ENCODE measurements around the gene ITGA11.

ITGA11 gene

GRCh38 chr15:68469162-68470048 lies 37.4 kb upstream of the ITGA11 start:
- Histone ChIP-seq H3K27me3 (ENCODE audit: insufficient read depth, poor library complexity, severe bottlenecking) (peaks cover 2% of the 10 kb centered on the region), H3K4me3 (replicated peaks; ENCODE audit: insufficient read depth, low read length) (no peak overlapping the region), H3K27ac (replicated peaks) (no peak overlapping the region)
- TF ChIP-seq CTCF (IDR thresholded peaks at IDR 0.05; ENCODE audit: insufficient read depth, low read length) (no peak), POLR2AphosphoS5 (IDR thresholded peaks at IDR 0.05; ENCODE audit: low read depth) (no peak), GABPA (IDR thresholded peaks at IDR 0.05; ENCODE audit: low read depth) (no peak), SPI1 (IDR thresholded peaks at IDR 0.05; ENCODE audit: borderline replicate concordance, low read depth) (no peak), REST (IDR thresholded peaks at IDR 0.05; ENCODE audit: insufficient replicate concordance, low read depth) (no peak)
- no peak for DNase-seq (ENCODE audit: low read depth in 1 of 2, low spot score in 1 of 2)

- Histone ChIP-seq H3K27ac (replicated peaks) (no peak overlapping the region), H3K27me3 (ENCODE audit: insufficient read depth, poor library complexity, severe bottlenecking) (peaks cover 2% of the 10 kb centered on the region), H3K4me3 (replicated peaks; ENCODE audit: insufficient read depth, low read length) (no peak overlapping the region)
- DNase-seq (ENCODE audit: low read depth in 1 of 2, low spot score in 1 of 2): no peak
- TF ChIP-seq GABPA (IDR thresholded peaks at IDR 0.05; ENCODE audit: low read depth): no peak
- no peak for TF ChIP-seq REST (IDR thresholded peaks at IDR 0.05; ENCODE audit: insufficient replicate concordance, low read depth)
- TF ChIP-seq POLR2AphosphoS5 (IDR thresholded peaks at IDR 0.05; ENCODE audit: low read depth): no peak
- no peak for TF ChIP-seq CTCF (IDR thresholded peaks at IDR 0.05; ENCODE audit: insufficient read depth, low read length)
- no peak for TF ChIP-seq SPI1 (IDR thresholded peaks at IDR 0.05; ENCODE audit: borderline replicate concordance, low read depth)
Observed at GRCh38 chr15:68466876-68467275, 34.9 kb upstream of the ITGA11 start.

- Histone ChIP-seq H3K27ac (replicated peaks) (no peak overlapping the region), H3K27me3 (ENCODE audit: insufficient read depth, poor library complexity, severe bottlenecking) (peaks cover 2% of the 10 kb centered on the region), H3K4me3 (replicated peaks; ENCODE audit: insufficient read depth, low read length) (no peak overlapping the region)
- TF ChIP-seq GABPA (IDR thresholded peaks at IDR 0.05; ENCODE audit: low read depth): no peak
- TF ChIP-seq SPI1 (IDR thresholded peaks at IDR 0.05; ENCODE audit: borderline replicate concordance, low read depth): no peak
- DNase-seq (ENCODE audit: low read depth in 1 of 2, low spot score in 1 of 2): no peak
Observed at GRCh38 chr15:68465861-68466560, 34.0 kb upstream of the ITGA11 start.

GRCh38 chr15:68464448-68465090 lies 32.6 kb upstream of the ITGA11 start:
- Histone ChIP-seq H3K27ac (replicated peaks) (no peak overlapping the region), H3K27me3 (ENCODE audit: insufficient read depth, poor library complexity, severe bottlenecking) (peaks cover 2% of the 10 kb centered on the region), H3K4me3 (replicated peaks; ENCODE audit: insufficient read depth, low read length) (no peak overlapping the region)
- no peak for DNase-seq (ENCODE audit: low read depth in 1 of 2, low spot score in 1 of 2)
- TF ChIP-seq CTCF (IDR thresholded peaks at IDR 0.05; ENCODE audit: insufficient read depth, low read length): no peak
- no peak for TF ChIP-seq POLR2AphosphoS5 (IDR thresholded peaks at IDR 0.05; ENCODE audit: low read depth)
- TF ChIP-seq SPI1 (IDR thresholded peaks at IDR 0.05; ENCODE audit: borderline replicate concordance, low read depth): no peak
- TF ChIP-seq REST (IDR thresholded peaks at IDR 0.05; ENCODE audit: insufficient replicate concordance, low read depth): no peak
- no peak for TF ChIP-seq GABPA (IDR thresholded peaks at IDR 0.05; ENCODE audit: low read depth)

Measured in HL-60 (cell line).